SKM-1 treated with dmso at 0.1 percent for 144 hours (cell line): Measurements from ENCODE around the gene RAE1.

Source experiments
- DNase-seq: peaks from one replicate; lab custom pipeline; 2025; ENCODE audit not compliant: unreplicated experiment; lab: John Stamatoyannopoulos, UW

Gene RAE1

DNA sequence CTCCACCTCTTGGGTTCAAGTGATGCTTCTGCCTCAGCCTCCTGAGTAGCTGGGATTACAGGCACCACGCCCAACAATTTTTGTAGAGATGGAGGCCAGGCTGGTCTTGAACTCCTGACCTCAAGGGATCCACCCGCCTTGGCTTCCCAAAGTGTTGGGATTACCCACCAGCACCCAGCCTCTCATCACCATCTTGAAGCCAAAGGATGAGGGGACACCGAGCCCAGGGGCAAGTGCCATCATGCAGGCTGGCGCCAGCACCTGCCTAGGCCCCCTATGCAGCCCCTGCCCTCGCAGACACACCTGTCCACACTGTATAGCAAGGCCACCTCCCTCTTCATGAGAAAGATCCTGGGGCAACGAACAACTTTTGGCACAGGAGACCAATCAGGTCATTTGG, 34.9 kb downstream of the RAE1 start:
- DNase-seq: no peak

DNA sequence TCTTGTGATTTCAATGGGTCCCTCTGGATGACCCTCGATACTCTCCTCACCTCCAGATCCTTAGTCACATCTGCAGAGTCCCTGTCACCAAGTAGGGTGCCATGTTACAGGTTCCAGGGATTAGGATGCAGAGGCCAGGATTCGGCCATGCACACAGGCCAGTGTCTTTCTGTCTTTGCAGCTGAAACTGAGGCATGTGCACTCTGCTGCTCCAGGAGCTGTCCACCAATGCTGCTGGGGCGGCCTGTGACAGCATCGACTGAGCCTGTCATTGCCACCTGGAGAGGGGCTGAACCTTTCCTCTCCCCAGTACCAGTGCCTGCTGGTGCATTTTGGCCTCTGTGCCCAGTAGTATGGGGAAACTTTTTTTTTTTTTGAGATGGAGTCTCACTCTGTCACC, 35.7 kb downstream of the RAE1 start:
- DNase-seq: no peak

DNA sequence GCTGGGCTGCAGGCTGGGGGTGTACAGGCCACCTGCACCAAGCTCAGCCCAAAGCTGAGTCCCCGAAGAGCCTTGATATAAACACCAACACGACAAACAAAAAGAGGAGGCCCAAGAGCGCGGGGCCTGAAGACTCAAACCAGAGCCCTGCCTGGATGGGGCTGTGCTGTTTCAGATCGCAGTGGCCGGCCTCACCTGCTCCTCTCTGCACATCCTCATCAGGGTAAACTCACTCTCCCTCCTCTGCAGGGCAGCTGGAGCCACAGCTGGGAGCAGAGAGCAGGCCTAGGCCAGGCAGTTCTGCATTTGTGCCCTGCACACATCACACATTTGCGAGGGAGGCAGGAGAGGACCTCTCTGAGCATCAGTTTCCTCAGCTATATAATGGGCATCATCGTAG, 36.4 kb downstream of the RAE1 start:
- DNase-seq: no peak

DNA sequence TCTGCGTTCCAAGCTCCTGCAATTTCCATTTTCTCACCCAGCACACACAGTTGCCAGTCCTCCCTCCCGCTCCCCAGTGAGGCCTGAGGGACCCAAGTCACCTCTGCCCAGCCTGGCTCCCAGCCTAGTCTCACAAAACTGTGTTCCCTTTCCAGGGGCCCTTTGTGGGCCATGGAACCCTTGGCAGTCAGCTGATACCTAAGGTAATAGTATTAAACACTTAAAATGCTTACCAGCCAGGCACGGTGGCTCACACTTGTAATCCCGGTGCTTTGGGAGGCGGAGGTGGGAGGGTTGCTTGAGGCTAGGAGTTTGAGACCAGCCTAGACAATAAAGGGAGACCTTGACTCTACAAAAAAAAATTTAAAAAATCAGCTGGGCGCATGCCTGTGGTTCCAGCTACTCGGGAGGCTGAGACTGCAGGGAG, 36.9 kb downstream of the RAE1 start:
- no peak for DNase-seq

DNA sequence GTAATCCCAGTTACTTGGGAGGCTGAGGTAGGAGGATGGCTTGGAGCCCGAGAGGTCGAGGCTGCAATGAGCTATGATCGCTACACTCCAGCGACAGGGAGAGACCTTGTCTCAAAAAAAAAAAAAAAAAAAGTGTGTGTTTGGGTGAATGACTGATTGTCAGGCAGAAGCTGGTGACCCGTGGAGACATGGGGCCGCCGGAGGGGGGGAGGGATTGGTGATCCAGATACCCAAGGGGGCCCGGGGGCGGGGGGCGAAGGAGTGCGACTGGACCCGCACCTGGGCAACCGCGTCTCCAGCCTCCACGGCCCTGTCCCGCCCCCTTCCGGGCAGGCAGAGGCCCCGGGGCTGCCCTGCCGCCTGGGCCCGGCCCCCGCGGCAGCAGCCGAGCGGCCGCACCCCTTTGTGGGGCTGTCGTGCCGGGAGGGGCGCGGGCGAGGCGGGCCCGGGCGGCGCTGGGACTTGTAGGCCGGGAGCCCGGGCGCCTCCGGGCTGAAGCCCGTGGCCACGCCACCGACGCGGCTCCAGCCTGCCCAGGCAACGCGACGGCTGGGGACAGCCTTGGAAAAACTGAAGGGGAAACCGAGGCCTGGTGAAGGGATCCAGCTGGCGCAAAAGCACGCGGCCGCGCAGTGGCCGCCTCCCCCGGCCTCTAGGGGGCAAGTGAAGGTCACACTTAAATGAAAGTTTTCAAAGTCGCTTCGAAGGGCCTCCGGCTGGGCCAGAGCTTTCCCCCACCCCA, 38.1 kb downstream of the RAE1 start:
- peak; percentile 62 for DNase-seq

DNA sequence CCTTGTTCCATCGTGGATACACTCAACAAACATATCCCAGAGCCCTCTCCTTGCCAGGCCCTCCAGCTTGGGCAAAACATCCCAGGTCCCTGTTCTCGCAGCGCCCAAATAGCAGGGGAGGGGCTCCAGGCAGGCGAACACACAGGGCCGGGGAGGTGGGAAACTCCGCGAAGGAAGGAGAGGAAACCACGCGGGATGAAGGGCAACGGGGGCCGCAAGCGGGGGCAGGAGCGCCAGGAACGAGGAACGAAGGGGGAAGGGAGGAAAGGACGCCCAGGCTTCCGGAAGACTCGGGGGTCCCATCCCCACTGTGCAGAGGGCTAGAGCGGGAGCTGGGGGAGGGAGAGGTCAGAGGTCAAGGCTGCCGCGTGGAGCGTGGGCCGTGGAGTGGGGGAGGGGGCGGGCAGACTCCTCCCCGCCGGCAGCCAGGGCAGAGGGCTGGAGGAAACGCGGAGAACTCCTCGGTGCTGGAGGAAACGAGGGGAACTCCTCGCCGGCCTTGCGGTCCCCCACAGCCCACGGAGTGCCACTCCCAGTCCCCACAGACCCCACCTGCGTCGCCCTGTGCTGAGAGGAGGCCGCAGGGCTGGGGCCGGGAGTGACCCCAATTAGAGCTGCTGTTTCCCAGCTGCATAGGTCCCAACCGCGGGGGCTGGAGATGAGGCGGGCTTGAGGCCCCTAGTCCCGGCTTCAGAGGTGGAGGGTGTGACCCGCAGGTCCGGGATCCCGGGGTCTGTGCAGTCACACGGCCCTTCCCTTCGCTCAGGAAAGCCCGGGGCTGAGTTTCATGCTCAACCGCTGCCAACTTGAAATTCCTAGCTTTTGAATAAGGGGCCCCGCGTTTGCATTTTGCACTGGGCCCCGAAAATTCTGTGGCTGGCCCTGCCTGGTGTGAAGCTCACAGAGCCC, 38.9 kb downstream of the RAE1 start:
- no peak for DNase-seq

DNA sequence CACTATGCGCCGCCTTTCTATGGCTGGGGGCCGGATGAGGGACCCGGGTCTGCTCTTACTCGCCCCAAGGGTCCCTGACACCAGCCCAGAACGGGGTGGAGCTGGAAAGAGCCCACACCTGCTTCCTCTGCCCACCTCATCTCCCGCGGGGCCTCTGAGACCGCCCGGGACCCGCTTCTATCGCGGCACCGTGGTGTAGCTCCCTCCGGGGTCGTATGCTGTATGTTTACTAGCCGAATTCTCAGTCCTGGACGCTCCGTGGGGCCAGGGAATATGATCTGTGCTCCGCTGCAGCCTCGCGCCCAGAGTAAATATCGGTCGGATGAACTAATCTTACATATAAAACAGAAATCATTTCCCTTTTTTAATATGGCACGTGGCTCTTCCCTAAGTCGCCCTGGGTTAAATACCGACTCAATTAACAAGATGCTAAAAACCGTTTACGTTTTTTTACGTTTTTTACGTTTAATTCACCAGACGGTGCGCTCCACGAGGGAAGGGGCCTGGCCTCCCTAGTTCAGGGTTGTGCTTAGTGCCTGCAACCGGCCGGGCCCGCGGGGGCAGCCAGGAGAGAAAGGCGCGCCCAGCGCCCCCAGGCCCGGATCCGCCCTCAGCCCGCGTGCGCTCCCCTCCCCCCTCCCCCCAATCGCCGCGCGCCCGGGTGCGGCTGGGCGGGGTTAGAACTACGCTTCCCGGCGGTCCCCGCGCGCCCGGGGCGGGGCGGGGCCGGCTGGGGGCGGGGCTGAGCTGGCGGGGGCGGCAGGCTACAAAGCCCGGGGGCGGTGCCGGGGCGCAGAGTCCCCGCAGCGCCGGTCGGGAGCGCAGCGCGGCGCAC, 39.8 kb downstream of the RAE1 start, which contains the start of gene RBM38:
TSS of gene RBM38 (plus strand) at position 793 of the 835 bp plus-strand sequence. CDS start 186 bp downstream, outside the sequence.
- peak; percentile 29 for DNase-seq

DNA sequence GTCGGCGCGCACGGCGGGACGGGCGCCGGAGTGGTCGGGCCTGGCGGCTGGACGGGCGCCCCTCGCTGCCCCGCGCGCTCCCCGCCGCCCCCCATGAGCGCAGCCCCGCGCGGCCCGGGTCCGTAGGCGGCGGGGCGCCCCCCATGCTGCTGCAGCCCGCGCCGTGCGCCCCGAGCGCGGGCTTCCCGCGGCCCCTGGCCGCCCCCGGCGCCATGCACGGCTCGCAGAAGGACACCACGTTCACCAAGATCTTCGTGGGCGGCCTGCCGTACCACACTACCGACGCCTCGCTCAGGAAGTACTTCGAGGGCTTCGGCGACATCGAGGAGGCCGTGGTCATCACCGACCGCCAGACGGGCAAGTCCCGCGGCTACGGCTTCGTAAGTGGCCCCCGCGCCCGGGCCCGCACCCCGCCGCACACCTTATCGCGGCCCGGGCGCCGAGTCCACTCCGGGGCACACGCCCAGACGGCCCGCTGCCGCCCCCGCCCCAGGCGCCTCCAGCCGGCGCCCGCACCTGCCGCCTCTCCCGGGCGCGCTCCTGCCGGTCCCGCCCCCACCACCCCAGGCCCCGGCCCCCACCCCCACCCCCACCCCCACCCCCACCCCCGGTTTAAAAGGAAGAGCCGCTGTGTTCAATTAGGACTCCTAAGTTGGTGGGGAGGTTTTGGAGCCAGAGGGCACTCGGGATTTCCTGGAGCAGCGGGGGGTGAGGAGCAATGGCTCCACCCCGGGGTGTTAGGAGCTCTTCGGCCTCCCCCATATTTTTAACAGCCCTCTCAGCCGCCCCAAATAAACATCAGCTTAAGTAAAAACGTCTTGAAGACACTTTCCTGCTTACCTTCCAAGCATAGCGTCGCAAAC, 40.6 kb downstream of the RAE1 start:
- no peak for DNase-seq

DNA sequence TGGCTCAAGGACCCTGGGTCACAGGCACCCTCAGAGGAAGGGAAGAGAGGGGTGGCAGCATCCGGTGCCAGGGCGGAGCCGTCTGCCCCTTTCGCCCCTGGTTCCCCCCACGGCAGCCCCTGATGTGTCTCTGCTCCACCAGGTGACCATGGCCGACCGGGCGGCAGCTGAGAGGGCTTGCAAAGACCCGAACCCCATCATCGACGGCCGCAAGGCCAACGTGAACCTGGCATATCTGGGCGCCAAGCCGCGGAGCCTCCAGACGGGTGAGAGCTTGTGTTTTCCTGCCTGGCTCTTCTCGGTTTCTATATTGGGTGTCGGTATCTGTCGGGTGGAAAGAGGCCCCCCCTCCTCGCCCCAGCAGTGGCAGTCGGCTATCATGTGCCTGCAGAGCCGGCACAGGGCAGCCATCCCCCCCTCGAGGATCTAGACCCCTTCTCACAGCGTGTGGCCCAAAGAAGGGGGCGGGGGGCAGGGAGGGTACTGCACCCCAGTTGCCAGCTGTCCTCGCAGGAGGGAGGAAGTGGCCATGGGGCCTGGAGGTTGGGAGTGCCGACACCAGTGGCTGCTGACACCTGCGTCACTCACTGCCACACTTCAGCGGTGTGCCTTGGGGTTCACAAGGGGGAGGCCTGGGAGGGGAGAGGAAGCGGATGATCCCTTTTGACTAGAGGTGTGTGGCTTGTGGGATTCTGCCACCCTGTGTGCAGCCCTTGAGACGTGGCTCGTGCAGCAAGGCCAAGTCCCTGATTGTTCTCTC, 41.6 kb downstream of the RAE1 start:
- DNase-seq: no peak

DNA sequence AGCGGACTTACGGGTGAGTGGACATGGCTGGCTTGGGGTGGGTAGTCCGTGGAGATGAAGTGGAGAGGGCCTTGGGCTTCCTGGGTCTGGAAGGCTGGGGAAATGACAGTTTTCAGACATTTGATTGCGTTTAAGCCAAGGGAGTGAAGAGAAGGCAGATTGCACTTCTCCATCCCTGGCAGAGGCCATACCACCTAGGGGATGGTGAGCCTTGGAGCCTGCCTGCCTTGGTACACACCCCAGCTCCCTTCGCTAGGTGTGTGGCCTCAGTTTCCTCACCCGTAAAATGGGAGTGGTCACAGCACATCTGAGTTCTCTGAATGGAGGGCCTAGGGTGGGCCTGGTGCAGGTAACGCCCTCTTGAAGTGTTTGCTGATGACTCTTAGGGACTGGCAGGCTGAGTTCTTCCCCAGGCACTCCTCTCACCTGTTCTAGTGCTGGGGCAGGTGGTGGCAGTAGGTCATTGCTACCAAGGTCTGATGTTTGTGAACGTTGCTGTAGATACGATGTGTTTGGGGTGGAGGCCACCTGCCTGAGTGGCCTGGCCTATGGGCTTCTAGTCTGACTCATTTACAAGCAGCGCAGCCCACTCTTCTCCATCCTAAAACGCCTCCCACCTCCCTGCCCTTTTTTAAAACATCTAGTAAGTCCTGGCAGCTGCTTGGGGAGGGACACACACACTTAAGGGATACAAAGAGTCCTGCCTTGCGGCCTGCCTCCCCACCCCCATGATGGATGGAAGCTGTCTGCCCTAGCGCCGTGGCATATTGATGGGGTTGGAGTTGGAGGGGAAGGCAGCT, 42.5 kb downstream of the RAE1 start:
- DNase-seq: no peak

DNA sequence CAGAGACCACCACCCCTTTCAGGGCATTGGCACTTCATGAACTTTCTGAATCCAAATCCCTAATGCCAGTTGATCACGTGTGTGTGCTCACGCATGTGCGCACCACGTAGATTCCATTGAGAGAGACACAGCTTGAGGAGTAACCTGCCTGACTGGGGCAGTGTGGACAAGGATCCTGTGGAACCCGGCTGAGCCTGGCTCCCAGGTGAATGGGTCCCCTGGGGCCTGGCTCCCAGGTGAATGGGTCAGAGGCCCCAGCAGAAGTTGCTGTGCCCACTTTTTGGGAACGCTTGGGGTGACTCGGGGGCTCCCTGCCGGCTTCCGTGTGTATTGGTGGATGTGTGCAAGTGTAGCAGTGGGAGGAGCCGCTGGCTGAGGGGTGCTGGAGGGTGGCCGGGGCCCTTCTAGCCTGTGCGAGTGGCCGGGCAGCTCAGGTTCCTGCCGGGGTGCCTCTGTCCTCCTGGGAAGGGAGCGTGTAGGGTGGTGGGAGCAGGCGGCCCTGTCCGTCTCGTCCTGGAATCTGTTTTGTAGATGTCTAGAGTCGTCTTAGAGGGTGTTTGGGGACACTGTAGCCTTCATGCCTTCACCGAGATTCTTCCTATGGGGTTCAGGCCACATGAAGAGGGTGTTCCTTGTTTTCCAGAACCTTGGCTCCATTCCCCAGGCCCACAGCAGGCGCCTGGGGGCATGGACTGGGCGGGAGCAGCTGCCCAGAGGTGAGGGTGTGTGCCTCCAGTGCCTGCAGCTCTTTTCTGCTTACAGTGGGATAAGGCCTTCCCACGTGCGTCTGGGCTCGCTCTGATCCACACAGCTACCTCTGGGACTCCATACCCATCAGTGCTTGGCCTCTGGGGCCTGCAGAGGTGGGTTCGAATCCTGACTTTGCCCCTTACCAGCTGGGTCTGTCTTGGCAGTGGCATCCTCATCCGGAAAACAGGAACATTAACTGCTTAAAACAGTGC, 43.3 kb downstream of the RAE1 start:
- no peak for DNase-seq

DNA sequence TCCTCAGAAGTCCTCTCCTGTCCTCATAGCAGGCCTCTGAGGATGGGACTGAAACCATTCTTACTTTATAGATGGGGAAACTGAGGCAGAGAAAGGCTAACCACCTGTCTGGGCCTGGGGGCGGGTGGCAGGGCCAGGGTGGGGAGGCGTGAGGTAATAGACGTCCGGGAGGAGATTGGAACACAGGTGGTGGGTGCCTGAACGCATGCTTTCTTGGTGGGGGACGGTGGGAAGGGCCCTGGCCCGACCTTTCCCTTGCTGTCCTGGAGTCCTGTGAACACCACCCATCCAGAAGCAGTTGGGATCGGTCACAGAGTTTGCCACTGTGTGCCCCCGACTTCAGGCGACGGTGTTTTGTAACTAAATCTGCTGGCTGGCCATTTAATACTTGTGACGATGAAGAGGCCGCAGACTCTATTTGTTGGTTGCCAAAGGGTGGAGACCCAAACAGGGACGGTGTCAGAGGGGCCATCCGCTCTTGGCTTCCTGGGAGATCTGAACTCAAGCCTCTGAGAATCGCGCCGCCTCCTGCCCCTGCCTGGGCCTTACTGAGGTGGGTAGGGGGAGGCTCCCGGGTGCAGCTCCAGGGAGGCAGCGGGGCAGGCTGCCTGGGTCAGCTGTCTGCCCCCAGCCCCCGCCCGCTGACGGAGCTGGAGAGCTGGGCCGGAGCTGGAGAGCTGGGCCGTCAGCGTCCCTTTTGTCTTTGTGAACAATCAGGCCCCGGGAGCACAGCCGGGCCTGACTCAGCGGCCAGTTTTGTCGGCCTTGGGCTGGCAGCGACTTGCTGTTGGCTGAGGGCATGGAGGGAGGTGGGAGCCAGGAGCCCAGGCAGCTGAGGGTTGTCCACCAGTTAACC, 44.3 kb downstream of the RAE1 start:
- no peak for DNase-seq

DNA sequence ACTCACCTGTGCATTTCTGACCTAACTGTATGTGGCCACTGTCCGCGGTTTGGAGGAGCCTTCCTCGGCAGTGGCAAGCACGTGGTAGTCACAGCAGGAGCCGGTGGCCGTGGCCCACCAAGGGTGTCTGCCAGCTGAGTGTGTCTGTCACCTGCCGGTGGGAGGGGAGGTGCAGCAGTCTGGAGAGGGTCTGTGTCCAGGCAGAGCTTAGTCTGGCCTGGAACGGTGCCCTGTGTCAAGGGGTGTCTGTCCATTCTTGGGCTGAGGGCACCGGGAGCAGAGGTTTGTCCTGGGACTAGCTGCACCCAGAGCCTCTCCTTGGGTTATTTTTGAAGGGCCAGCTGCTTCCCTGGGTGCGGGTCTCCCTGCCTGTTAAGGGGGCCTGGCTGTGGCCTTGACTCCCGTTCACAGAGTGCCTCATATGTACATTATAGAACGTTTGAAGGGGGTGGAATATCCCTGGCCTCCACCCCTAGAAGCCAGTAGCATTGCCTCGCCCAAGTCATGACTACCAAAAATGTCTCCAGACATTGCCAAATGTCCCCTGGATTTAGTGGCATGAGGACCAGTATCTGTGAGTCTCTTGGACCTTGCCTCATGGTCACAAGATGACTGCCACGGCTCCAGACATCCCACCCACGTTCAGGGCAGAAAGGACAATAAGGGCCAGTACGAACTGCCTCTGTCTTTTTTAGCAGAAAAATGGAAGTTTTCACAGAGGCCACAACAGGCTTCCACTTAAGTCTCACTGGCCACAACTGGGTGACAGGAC, 45.3 kb downstream of the RAE1 start:
- no peak for DNase-seq

DNA sequence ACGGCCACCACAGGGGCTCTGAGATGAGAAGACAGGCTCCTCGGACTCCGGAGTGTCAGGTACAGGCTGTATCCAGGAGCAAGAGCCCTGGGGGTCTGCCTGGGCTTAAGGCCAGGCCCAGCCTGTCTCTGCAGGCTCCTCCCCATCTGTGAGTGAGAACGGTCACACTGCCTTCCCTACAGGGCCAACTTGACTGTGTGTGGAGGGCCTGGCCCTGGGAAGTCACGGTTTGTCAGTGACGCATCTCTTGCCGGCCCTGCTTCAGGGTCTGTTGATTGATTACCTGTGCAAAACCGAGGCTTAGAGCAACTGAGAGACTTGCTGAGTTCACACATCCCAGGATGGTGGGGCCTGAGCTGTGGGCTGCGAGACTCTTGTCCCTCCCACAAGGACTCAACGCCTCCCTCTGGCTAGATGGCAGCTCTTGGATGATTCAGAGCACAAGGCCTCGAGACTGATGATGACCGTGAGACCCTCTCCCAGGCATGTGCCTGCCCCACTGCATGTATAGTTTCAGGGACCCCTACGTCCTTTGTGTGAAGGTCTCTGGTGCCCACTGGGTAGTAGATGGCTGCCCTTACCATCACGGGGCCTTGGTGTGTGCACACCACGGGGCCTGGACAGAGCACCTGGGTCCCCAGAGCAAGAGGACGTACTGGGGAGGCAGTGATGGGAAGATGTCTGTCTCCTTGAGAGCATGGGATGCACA, 46.1 kb downstream of the RAE1 start:
- DNase-seq: no peak

DNA sequence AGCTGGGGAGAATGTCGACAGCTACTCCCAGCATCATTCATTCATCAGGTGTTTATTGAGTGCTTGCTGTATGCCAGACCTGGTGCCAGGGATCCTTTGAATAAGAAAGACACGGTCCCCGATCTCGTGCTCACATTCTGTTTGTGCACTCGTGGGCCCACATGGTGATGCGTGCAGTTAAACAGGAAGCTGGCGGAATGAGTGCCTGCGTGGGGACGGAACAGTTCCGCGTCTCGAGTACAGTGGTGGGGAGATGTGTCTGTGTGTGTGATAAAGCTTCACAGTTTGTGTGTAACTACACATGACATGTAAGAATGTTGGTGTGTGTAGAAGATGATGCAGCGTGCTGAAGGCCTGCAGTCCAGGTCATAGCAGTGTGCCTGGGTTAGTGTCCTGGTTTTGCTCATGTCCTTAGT, 46.6 kb downstream of the RAE1 start:
- no peak for DNase-seq
